H1 (cell line): Measurements from ENCODE around the gene RPS6KL1. TPM values are rescaled to one million over a fixed set of nuclear protein-coding genes. Genes with fewer than 3 reads are reported as not detected.

ENCODE experiments used
- SP2 ChIP-seq: IDR thresholded peaks from 2 replicates; pipeline ENCODE4 v1.6.1; 2012; ENCODE audit warnings: mild to moderate bottlenecking, low read length, inconsistent platforms
- polyA plus RNA-seq, 7 experiments: library from polyadenylated mRNA; depleted of rRNA in 3 of 7; stranded (reverse) in 5 of 7; unstranded in 2 of 7; fragments of >200 nt in 5 of 7; fragments of 200-250 nt in 2 of 7; gene quantifications; 1 replicate in 5 of 7; 2 replicates in 1 of 7; 4 replicates in 1 of 7; pipeline versions ENCODE4 v1.2.1 to v1.2.3, GENCODE V29; 2011 to 2013; ENCODE audit warnings: missing spikeins in 2 of 7, mixed read lengths in 2 of 7
- total RNA-seq: library from RNA; stranded (reverse); fragmentation: NEBNext Ultra II Directional; extraction: Animal tissue kit (Norgen Biotek cat#: 25700); gene quantifications from 2 replicates; pipeline ENCODE4 v1.2.1, GENCODE V29; 2021
- TF ChIP-seq, protein P1 (sequence below): fragments of 300-600 bp; sonication (generic); IDR thresholded peaks from 2 replicates; pipeline ENCODE4 v1.7.1; 2012; ENCODE audit warnings: low read length, moderate library complexity, mild to moderate bottlenecking, inconsistent platforms; ENCODE audit not compliant: insufficient replicate concordance

The RPS6KL1 gene
- total and polyA plus RNA-seq, 2 of the 8 experiments (the other 6 are each of a cell fraction or from before 2014, with no cell fraction given) = 9.8 to 13.8 TPM

DNA sequence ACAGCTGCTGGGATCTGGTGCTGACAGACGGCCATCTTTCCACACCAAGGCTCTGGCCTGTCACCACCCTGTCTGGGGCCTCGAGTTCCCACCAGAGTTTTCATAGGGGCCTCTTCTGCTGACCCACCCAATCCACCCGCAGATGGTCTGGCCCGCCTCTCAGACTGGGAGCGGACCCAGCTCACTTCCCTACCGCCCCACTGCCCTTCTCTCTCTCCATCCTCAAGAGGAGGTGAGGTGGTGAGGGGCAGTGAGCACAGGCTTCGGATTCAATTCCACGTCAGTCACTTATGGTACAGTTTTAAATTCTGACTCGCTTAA lies 12.3 kb upstream of the RPS6KL1 start (continued):
- TF ChIP-seq, protein P1, sequence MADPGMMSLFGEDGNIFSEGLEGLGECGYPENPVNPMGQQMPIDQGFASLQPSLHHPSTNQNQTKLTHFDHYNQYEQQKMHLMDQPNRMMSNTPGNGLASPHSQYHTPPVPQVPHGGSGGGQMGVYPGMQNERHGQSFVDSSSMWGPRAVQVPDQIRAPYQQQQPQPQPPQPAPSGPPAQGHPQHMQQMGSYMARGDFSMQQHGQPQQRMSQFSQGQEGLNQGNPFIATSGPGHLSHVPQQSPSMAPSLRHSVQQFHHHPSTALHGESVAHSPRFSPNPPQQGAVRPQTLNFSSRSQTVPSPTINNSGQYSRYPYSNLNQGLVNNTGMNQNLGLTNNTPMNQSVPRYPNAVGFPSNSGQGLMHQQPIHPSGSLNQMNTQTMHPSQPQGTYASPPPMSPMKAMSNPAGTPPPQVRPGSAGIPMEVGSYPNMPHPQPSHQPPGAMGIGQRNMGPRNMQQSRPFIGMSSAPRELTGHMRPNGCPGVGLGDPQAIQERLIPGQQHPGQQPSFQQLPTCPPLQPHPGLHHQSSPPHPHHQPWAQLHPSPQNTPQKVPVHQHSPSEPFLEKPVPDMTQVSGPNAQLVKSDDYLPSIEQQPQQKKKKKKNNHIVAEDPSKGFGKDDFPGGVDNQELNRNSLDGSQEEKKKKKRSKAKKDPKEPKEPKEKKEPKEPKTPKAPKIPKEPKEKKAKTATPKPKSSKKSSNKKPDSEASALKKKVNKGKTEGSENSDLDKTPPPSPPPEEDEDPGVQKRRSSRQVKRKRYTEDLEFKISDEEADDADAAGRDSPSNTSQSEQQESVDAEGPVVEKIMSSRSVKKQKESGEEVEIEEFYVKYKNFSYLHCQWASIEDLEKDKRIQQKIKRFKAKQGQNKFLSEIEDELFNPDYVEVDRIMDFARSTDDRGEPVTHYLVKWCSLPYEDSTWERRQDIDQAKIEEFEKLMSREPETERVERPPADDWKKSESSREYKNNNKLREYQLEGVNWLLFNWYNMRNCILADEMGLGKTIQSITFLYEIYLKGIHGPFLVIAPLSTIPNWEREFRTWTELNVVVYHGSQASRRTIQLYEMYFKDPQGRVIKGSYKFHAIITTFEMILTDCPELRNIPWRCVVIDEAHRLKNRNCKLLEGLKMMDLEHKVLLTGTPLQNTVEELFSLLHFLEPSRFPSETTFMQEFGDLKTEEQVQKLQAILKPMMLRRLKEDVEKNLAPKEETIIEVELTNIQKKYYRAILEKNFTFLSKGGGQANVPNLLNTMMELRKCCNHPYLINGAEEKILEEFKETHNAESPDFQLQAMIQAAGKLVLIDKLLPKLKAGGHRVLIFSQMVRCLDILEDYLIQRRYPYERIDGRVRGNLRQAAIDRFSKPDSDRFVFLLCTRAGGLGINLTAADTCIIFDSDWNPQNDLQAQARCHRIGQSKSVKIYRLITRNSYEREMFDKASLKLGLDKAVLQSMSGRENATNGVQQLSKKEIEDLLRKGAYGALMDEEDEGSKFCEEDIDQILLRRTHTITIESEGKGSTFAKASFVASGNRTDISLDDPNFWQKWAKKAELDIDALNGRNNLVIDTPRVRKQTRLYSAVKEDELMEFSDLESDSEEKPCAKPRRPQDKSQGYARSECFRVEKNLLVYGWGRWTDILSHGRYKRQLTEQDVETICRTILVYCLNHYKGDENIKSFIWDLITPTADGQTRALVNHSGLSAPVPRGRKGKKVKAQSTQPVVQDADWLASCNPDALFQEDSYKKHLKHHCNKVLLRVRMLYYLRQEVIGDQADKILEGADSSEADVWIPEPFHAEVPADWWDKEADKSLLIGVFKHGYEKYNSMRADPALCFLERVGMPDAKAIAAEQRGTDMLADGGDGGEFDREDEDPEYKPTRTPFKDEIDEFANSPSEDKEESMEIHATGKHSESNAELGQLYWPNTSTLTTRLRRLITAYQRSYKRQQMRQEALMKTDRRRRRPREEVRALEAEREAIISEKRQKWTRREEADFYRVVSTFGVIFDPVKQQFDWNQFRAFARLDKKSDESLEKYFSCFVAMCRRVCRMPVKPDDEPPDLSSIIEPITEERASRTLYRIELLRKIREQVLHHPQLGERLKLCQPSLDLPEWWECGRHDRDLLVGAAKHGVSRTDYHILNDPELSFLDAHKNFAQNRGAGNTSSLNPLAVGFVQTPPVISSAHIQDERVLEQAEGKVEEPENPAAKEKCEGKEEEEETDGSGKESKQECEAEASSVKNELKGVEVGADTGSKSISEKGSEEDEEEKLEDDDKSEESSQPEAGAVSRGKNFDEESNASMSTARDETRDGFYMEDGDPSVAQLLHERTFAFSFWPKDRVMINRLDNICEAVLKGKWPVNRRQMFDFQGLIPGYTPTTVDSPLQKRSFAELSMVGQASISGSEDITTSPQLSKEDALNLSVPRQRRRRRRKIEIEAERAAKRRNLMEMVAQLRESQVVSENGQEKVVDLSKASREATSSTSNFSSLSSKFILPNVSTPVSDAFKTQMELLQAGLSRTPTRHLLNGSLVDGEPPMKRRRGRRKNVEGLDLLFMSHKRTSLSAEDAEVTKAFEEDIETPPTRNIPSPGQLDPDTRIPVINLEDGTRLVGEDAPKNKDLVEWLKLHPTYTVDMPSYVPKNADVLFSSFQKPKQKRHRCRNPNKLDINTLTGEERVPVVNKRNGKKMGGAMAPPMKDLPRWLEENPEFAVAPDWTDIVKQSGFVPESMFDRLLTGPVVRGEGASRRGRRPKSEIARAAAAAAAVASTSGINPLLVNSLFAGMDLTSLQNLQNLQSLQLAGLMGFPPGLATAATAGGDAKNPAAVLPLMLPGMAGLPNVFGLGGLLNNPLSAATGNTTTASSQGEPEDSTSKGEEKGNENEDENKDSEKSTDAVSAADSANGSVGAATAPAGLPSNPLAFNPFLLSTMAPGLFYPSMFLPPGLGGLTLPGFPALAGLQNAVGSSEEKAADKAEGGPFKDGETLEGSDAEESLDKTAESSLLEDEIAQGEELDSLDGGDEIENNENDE = no peak
- no peak for TF ChIP-seq SP2
